Left renal cortex interstitium (tissue), 4 donors: ENCODE measurements around the gene RGS11. TPM values are rescaled to one million over a fixed set of nuclear protein-coding genes. Genes with fewer than 3 reads are reported as not detected.
"Not testable (repeated sequence)": the region's sequence is repeated elsewhere in the genome, so short reads cannot be mapped to it uniquely, and the experiment has no call there.

Source experiments
- DNase-seq, 4 donors: peaks; one replicate each; pipeline ENCODE4 v3.0.0-alpha.2; 2013; ENCODE audit warnings: low read depth in 4 of 4, low spot score in 2 of 4, missing footprints in 1 of 4
- polyA plus RNA-seq, 4 donors: library from polyadenylated mRNA; unstranded; fragments of 120-200 nt; gene quantifications; one replicate each; pipeline ENCODE4 v1.2.1, GENCODE V29; 2013; ENCODE audit not compliant: insufficient read length in 4 of 4

Gene RGS11
- polyA plus RNA-seq, 4 donors = 0.46 to 2.7 (median 1.8) TPM

DNA sequence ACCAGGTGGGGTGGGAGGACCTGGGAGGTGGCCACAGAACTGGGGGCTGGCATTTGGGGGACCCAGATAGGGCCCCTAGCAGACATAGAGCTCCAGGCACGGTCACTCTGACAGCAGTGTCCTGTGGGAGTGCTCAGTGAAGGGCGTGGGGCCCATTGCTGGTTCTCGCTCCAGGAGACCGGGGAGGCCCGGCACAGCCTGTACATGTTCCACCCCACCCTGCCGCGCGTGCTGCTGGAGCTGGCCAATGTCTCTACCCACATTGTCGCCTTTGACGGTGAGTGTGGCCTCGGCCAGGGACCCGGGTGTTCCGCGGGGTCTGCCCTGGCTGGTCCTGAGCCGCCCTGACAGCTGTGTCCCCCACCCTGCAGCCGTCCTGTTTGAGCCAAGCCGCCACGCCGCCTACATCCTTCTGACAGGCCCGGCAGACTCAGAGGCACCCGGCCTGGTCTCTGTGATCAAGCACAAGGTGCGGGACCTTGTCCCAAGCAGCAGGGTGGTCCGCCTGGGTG, 11.2 kb downstream of the RGS11 start:
- DNase-seq = no peak

GRCh38 chr16:263944-264343, 11.8 kb downstream of the RGS11 start:
- no peak for DNase-seq

- no peak for DNase-seq
These were observed 12.5 kb downstream of the RGS11 start for GRCh38 chr16:263182-263774.

DNA sequence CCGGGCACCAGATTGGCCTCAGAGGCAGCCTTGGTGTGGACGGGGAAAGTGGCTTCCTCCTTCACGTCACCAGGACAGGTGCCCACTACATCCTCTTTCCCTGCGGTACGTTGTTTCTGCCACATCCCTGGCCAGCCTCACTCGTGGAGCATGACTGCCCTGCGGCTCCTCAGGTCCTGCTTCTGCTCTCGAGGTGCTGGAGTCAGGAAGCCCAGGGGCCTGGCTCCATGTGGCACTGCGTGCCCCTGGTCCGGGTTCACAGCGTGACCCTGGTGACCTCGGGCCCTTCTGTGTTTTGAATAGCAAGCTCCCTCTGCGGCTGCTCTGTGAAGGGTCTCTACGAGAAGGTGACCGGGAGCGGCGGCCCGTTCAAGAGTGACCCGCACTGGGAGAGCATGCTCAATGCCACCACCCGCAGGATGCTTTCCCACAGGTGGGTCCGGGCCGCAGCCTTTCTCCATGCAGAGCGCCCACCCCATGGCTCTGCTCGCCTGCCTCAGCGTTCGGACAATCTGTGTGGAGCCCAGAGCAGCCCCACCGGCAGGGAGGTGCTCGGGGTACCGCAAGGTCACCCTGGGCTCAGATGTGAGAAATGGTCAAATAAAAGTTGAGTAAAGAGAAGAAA, 13.5 kb downstream of the RGS11 start:
- DNase-seq = no peak

GRCh38 chr16:261031-261691, 14.6 kb downstream of the RGS11 start:
- DNase-seq = no peak

GRCh38 chr16:260326-260725, 15.4 kb downstream of the RGS11 start:
- DNase-seq = no peak

DNA sequence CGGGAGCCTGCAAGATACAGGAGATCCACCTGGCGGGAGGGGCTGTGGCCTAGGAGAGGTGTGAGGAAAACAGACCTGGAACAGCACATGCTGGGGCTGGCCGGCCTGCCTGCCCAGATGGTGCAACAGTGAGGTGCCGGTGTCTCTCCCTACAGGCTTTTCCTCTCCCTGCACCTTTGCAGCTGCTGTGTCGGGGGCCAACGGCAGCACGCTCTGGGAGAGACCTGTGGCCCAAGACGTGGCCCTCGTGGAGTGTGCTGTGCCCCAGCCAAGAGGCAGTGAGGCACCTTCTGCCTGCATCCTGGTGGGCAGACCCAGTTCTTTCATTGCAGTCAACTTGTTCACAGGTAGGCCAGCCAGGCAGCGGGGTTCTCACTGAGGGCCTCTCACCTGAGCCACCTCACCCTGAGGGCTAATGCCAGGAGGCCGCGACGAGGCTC, 15.9 kb downstream of the RGS11 start:
- DNase-seq = no peak

- DNase-seq = no peak
These were observed 16.5 kb downstream of the RGS11 start for GRCh38 chr16:259226-259625.

DNA sequence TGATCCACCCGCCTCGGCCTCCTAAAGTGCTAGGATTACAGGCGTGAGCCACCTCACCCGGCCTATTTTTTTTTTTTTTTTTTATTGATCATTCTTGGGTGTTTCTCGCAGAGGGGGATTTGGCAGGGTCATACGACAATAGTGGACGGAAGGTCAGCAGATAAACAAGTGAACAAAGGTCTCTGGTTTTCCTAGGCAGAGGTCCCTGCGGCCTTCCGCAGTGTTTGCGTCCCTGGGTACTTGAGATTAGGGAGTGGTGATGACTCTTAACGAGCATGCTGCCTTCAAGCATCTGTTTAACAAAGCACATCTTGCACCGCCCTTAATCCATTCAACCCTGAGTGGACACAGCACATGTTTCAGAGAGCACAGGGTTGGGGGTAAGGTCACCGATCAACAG, 17.7 kb downstream of the RGS11 start:
- not testable (repeated sequence) for DNase-seq

GRCh38 chr16:255183-255582, 20.6 kb downstream of the RGS11 start:
- no peak for DNase-seq

- DNase-seq = no peak
These were observed 21.3 kb downstream of the RGS11 start for GRCh38 chr16:254461-254860.

DNA sequence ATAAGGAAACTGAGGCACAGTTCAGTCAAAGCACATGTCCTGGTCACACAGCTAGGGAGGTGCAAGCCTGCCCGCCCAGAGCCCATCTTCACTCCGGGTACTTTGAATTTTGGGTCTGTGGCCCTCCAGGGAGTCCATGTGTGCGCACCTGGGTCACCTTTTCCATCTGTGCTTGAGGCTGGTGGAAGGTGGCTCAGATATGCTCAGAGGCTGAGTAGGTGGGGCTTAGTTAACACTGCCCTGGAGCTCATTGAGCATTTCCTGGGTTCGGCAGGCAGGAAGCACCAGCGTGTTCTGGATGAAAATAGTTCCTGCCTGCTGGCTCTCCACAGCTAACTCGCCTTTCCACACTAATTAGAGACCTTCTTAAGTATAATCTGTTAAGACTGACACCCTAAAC, 21.9 kb downstream of the RGS11 start:
- no peak for DNase-seq

GRCh38 chr16:252366-253337, 23.1 kb downstream of the RGS11 start:
- no peak for DNase-seq

GRCh38 chr16:249431-249830, 26.3 kb downstream of the RGS11 start:
- DNase-seq = no peak

- DNase-seq = no peak
These were observed 28.7 kb downstream of the RGS11 start for GRCh38 chr16:247027-247426.

- no peak for DNase-seq
These were observed 30.6 kb downstream of the RGS11 start for GRCh38 chr16:245105-245504.

DNA sequence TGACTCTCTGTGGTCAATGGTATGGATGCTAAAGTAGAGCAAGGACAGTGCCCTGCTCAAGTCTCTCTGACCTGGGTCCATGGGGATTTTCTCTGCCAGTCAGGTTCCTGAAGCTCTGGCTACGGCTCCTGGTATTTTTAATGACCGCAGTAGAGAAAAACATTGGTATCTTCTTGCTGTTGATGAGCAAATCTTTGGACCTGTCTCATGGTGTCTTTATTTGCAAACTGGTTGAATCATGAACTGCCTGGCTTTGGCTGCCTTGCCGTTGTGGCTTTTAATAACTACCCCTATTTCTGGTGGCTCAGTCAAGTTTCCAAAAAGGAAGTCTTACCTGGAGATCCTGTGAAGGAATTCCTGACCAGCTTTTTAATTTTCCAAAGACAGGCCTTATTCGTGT, 32.4 kb downstream of the RGS11 start:
- no peak for DNase-seq

DNA sequence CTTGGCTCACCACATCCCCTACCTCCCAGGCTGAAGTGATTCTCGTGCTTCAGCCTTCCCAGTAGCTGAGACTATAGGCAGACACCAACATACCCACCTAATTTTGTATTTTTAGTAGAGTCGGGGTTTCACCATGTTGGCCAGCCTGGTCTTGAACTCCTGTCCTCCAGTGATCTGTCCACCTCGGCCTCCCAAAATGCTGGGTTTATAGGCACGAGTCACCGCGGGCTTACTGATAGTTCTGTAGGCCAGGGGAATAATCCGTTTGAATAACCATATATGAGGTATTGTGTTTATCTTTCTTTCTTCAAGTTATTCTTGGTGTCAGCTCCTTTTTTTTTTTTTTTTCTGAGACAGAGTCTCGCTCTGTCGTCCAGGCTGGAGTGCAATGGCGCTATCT, 33.5 kb downstream of the RGS11 start:
- no peak for DNase-seq

GRCh38 chr16:240559-240958, 35.2 kb downstream of the RGS11 start:
- no peak for DNase-seq

- no peak for DNase-seq
These were observed 35.8 kb downstream of the RGS11 start for GRCh38 chr16:239948-240277.
